Measurements from ENCODE around the gene EPB41L4B.
"Not testable (repeated sequence)": the region's sequence is repeated elsewhere in the genome, so short reads cannot be mapped to it uniquely, and the experiment has no call there.

Gene EPB41L4B

DNA sequence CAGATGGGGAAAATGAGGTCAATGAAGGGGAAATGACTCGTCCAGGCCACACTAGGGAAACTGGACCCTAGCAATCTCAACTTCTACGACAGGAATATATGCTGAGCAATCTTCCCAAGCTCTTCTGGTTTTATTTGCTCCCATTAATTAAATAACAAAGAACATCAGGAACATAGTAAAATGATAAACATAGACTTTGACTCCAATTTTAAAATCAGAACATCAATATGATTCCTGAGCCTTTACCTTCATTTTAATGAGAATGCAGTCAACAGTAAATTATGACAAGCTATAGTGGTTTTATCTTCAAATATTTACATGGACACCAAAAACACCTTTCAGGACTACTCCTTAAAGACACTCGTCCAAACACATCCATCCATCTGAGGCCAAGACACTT lies 79.7 kb downstream of the EPB41L4B start:
- no peak for DNase-seq

DNA sequence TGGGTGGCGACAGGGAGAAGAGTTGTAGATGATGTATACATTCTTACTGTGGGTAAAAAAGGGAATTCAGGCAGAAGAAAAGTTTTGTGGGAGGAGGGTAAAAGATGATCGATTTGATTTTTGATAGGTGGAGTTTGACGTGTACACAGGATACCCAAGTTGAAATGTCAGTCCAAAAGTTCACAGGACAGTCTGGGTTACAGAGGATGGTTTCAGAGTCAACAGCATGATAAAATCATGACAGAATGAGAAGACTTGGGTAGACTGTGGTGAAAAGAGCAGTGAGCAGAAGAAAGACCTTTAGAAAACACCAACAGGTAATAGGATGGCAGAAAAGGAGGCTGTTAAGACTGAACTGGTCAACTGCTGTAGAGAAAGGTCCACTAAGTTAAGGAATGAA lies 81.6 kb downstream of the EPB41L4B start:
- DNase-seq: no peak

DNA sequence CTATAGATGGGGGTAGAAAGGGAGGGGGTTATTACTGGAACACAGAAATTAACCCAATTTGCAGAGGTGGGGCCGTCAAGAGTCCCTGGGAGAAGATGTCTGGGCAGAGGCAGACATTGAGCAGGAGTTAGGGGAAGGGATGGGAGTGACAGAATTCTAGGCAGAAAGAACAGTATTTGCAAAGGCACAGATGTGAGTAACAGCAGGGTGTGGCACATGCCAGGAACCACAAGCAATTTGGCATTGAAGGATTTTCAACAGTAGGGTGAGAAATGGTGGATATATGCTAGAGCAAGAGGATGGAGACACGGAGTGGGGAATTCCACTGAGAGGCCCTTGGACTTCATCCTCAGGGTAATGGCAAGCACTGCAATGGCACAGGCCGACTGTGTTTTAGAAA lies 82.2 kb downstream of the EPB41L4B start:
- DNase-seq: no peak

DNA sequence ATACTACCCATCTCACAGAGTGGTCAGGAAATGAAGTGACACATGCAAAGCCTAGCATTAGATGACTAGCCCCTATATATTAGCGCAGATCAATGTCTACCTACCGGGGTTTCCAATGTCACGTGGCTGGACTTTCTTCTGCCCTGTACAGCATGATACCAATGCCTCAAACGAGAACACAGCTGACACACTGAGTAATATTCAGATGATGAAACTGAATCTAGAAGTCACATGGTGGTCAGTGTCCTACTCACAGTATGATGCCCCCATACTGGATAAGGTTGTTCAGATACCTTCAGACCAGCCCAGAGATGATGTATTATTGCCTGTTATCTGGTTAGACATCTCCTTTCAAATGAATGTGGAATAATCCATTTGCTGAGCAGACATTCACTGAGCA lies 82.7 kb downstream of the EPB41L4B start:
- DNase-seq: no peak

DNA sequence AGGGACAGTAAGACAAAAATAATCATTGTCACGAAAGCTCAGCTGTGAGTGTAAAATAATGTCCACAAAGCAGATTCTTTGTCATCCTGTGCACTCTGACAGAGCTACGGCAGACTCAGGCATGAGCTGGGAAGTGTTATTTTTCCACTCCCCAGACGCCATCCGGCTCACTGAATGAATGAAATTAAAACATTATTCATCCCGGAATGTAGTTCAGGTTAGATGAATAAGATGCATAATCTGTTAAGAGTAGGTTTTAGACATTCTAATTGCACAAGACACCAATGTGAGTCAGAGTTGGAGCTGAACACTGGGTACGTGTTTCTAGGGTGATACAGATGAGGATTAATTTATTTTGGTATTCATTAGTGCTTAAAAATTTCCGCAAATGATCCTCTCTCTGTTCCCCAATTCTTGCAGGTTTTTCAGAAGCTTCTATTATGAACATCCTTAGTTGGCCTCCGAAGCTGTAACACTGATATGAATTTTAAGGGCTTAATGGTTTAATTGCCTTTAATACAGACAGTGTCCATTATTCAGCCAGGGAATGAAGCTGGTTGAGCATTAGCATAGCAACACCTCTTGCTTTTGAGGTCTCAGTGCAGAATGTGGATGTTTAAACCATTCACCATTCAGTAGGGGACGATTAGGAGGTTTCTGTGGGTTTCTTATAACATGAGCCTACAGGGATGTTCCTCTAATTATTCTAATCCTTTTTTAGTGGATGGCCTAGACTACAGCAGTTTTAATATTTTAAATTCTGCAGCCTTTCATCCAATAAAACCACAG lies 88.2 kb downstream of the EPB41L4B start:
- DNase-seq: no peak

DNA sequence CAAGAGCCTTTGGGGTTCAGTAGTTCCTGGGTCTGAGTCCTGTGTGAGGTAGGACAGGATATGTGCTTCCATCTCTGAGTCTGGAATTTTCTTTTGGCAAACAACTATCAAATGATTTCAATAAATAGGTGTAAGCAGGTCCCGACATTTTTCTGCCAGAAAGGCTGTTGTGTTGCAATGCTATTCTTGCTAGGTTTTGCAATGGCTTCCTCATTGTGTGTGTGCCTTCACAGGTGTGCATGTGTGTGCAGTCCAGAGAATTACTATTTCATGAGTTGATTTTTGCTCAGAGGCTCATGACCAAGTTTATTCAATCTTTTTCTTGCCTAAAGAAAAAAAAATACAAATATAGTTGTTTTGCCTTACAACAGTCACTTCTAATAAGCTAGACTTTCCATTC lies 89.3 kb downstream of the EPB41L4B start:
- no peak for DNase-seq

DNA sequence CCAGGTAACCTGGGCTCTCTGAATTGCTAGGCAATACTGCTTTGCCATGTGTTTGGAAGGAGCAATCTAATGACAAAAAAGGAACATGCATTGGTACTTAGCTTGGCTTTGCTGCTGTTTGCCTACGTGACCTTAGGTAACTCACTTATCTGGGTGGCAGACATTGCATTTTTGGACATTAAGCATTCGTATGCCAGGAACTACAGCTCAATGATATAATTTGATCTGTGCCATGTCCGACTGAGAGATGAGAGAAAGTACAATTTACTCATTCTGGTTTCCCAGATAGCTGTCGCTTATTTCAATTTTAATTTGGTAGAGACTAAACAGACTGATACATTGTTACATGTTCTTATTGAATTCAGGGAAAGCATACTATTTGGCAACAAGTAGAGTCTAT lies 90.6 kb downstream of the EPB41L4B start:
- DNase-seq: no peak

DNA sequence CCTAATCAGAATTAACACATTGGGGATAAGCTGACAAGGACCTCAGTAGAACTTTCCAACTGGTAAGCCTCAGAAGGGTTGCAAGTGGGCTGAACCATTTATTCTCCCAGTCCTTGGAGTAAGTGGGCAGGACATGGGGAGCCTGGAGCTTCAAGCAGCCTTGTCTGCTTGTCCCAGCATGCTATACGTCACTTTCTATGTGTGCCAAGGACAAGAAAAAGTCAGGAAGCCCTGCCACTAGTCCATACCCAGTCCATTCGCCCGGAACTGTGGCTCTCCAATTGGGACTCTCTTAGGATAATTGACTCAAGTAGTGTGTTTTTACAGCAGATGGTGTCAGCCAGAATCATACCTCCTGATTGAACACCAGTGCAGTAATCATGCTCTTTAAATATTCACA lies 91.2 kb downstream of the EPB41L4B start:
- no peak for DNase-seq

DNA sequence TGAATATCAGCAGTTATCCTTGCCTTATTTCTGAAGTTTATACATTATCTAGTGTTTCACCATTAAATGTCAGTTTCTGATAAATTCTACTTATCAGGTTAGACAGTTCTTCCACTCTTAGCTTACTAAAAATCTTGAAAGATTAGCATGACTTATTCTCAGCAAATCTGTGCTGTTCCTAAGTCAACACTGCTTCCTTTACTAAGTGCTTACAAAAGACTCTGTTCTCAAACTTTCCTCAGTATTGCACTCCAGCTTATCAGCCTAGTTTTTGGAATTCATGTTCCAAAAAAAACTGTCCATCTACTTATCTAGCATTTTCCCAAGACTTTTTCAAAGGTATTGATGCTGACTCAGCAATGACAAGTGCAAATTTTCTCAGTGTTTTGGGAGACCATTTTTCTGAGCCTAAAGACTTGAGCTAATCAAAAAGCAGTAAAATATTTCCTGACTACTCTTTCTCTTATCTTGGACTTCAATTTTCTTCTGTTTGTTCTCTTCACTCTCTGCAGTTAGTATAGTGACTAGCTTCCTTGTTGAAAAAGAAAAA lies 92.7 kb downstream of the EPB41L4B start:
- no peak for DNase-seq

DNA sequence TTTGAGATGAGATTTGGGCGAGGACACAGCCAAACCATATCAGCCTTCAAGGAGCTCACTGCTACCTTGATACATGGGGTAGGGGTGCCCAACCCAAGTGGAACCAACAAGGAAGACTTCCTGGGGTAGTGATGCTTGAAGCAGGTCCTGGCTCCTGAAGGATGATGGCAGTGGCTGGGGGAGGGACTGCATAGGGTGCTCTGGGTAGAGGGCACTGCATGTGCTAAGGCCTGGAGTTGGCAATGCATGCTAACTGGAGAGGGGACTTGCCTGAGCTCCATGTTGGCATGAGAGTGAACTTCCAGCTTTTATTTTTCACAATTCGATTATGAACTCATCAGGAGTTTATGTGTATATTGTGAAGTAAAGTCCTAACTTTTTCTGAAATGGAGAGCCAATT lies 95.2 kb downstream of the EPB41L4B start:
- no peak for DNase-seq

DNA sequence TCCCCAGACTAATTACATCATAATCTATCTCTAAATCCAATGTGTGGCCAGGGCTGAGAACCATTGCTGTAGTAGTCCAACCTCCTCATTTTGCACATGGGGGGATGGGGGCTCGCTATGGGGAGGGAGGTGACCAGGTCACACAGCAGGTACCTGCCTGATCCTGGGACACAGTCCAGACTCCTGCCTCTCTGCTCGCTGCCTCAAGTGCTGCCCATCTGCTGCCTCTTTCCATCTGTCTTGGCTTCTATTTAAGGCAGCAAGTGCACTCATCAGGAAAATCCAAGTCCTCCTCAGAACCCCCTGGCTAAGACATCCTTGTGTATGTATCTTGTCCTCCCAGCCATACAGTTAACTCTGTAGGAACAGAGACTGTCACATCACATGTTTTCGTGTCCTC lies 96.1 kb downstream of the EPB41L4B start:
- DNase-seq: no peak

DNA sequence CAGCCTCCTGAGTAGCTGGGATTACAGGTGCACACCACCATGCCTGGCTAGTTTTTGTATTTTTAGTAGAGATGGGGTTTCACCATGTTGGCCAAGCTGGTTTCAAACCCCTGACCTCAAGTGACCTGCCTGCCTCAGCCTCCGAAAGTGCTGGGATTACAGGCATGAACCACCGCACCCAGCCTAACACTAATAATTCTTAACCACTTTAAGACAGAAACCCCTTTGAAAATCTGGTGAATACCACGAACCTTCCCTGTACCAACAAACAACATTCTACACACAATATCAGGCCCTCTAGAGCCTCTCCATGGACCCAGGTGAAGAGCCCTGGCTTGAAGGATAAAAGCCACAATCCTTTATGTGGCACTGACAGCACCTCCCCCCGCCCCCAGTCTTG lies 102.6 kb downstream of the EPB41L4B start:
- DNase-seq: not testable (repeated sequence)

DNA sequence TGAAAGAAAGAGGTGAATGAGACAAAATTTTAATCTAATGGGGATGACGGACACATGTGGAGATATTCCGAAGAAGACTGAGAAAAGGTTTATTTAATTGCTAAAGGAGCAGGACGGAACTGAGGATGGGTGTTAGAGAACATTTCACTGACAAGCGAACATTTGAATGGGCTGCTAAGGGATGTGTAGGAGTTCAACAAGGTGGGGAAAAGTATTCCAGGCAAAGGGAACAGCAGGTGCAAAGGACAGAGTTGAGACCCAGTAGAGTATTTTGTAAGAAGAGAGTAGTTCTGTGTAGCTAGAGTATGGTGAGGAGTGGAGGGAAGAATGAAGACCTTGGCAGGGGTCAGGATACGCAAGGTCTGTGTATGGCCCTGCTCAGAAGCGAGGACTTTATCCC lies 106.4 kb downstream of the EPB41L4B start:
- no peak for DNase-seq

DNA sequence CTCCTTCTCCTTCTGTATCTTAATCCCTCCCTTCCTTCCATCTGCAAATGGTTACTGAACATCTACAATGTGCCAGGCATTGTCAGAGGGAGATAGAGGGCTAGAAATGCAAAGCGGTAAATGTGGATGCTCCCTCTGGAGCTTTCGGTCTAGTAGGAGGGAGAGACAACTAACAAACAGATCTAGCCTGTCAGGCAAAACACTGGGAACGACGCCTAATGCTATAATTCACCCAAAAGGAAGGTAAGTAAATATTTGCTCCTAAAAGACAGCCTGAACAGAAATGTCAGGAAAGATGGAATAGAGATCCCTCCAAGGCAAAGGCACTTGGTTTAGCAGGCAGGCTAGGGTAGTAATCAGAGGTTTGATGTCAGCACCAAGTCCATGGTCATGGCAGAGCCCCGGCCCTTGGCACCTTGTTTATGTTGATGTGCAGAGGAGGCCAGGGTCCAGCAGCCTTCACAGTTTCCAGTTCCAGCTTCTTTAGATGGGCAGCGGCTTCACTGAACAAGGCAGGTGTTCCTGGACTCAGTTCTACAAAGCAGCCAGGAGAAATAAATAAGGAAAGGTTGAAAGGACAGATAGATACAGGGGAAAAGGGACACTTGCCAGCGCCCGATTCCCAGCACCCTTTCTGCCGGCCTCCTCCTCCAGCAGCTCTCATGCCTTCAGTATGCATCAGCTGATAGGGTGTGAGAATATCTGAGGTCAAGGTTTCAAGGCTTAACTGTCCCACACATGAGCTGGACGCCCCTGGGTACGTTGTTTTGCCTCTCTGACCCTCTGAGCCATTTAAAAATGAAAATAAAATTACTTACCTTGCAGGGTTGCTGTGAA lies 107.4 kb downstream of the EPB41L4B start:
- DNase-seq: no peak

DNA sequence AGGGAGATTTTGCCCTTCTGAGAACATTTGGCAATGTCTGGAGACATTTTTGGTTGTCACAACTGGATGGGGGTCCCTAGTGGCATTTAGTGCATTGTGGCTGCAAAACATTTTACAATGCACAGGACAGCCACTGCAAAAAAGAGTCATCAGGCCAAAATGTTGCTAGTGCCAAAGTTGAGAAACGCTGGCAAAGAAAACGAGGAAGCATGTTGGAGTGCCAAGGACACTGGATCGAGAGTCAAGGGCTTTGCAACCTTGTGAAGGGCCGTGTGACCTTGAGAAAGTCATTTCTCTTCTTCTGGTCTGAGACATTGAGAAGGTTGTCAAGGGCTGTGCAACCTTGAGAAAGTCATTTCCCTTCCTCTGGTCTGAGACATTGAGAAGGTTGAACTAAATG lies 108.1 kb downstream of the EPB41L4B start:
- DNase-seq: no peak

DNA sequence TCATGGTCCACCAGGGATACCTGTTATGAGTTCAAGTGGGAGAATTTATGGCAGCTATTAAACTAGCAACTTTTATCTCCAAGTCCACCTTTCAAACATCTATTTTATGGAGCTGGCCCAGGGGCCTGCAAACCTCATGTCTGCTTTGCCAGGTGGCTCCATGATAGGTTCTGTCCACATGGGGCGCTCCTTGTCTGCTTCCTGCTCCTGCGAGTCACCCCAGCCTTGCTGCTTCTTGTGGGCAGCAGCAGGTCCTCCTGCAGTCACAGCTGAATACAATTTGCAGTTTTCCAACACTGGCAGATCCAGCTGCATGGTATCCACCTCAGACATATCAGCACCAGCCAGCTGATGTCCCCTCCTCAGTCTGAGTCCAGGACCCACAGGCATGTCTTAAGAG lies 114.2 kb downstream of the EPB41L4B start:
- DNase-seq: no peak

DNA sequence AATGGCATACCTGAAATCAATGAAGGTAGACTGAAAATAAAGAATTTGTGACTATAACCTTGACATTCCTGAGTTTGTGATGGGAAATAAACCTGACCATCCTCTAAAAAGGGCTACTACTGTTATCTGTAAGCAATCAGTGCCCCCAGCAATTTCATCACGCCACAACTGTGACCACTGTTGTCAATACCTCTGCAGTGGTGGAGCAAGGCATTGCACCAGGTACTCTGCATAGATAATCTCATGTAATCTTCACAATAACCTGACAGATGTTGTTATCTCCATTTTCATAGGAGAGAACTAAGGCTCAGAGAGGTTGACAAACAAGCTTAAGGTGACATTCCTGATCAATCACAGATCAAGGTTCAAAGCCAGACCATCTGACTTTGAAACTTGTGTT lies 115.3 kb downstream of the EPB41L4B start:
- no peak for DNase-seq

DNA sequence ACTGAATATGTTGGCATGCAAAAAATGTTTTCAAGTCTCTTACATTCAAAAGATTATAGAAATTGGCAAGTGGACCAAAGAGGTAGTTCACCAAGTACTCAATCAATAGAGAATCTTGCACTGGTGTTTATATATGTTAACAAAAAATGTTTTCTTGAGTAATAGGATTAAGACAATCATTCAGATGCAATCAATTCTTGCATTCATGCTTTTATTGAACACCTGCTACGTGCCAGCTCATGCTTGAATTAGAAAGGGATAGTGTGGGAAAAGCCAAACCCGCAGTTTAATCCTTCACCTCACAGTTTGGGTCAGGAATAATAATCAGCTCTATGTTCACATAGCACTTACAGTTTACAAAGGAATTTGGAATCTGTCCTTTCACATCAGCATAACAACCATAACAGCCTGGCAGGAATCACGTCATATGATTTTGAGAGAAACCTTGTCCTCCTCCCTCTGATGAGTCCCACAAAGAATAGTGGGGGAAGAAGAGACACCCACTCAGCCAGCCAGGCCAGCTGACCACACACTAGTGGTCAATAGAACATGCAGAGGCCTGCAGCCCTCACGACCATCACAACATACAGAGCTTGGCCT lies 117.0 kb downstream of the EPB41L4B start:
- no peak for DNase-seq

DNA sequence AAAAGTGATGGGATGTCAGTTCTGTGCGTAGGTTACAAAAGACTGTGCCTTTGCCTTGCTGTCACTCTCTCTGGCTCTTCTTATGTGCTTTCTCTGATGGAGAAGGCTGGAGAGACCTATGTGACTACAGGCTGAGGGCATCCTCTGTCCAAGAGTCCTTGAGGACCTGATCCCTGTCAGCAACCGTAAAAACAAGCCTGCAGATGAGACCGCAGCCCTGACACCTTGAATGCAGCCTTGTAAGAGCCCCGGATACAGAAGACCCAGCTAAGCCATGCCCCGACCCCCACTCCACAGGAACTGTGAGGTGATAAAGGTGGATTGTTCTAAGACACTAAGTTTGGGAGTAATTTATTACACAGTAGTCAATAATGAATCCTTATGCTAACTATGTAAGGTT lies 121.2 kb downstream of the EPB41L4B start:
- no peak for DNase-seq

DNA sequence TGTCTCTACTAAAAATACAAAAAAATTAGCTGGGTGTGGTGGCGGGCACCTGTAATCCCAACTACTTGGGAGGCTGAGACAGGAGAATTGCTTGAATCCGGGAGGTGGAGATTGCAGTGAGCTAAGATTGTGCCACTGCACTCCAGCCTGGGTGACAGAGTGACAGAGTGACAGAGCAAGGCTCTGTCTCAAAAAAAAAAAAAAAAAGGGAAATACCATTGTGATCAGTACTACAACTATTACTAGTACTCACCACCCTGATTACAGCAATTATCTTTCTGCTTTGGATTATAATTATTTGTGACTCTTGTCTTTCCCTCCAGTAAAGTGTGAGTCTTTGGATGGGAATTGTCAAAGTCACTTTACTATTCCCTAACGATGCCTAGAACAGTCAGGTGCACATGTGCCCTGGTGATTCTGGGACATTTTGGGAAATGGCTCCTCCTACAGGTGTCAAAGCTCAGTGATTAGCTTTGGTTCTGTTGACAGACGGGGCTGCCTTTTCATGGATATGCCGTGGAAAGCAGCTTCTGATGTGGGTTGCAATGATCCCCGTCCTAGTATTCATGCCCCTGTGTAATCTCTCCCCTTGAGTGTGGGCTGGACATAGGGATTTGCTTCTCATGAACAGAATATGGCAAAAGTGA lies 122.0 kb downstream of the EPB41L4B start:
- DNase-seq: no peak

DNA sequence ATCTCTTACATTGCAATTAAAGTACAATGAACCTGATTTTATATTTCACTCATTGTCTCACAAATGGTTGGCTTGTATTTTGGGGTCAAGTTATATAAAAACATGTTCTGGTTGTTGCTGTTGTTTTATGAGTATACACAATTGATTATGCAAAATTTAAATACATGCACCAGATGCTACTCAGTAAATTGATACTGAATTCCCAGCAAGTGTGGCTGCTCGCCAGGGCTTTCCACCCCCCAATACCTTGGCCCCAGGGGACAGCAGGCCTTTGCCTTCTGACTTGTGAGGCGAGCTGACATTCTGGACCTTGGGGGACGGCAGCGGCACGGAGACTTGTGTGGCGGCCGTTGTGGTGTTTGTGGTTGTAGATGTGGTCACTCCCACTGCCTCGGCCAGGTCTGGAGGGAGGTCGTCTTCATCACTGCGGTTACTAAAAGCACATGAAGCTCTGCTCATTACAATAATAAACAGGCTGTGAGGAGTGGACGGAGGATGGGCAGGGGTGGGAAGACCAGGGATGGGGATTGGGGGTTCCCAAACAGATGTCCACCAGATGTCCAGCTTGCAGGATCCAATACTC lies 126.8 kb downstream of the EPB41L4B start:
- DNase-seq: no peak

DNA sequence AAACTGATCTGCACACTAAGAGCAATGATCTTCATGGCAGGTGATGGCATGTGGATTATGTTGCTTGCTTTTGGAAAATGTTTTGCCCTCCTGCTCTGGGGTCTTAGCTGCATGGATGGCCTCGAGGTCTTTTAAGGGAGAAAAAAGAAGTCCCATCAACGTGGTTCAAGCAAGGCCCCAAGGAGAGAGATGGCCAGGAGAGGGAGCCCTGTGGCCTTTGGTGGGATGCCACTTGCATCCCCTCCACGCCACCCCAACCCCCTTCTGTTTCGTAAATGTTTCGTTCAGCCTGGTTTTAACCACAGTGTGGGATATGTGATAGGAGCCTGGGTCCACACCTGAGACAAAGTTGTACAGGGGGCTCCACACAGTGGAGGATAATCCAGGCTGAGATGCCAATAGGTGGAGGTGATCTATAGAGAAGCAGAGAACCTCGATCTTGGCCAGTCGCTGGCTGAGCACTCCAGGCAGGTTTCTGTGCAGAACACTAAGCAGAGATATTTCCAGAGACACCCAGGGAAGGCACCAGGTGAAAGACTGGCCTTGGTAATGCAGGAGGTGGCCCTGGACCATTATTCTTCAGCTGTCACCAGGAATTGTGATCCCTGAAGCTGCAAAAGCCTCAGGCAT lies 128.0 kb downstream of the EPB41L4B start:
- DNase-seq: no peak

Data from 8988T (cell line).